Measurements from ENCODE around the gene NOS2. TPM values are rescaled to one million over a fixed set of nuclear protein-coding genes. Genes with fewer than 3 reads are reported as not detected.

The NOS2 gene
- total and polyA plus RNA-seq, 2 experiments from 2014 or later: 6.7 to 7.9 TPM

GRCh38 chr17:27780828-27781404 lies 19.4 kb downstream of the NOS2 start:
- no peaks in the 10 kb centered on the region for H4K20me1 ChIP-seq (ENCODE audit: insufficient read depth, poor library complexity, severe bottlenecking)
- no peak overlapping the region for H2AFZ ChIP-seq
- H3K4me1 ChIP-seq (ENCODE audit: insufficient read depth): no peaks in the 10 kb centered on the region
- TF ChIP-seq CTCF (IDR thresholded peaks at IDR 0.05; ENCODE audit: poor library complexity) (no peak), EZH2phosphoT487 (IDR thresholded peaks at IDR 0.05; ENCODE audit: low read depth, severe bottlenecking, unreplicated experiment) (no peak), EZH2 (IDR thresholded peaks at IDR 0.05; ENCODE audit: borderline replicate concordance) (no peak)
- H3K27ac ChIP-seq: no peak overlapping the region
- DNase-seq (ENCODE audit: low spot score): no peak
- no peaks in the 10 kb centered on the region for H3K36me3 ChIP-seq (replicated peaks; ENCODE audit: insufficient read depth, low read depth)
- no peaks in the 10 kb centered on the region for H3K9me3 ChIP-seq (ENCODE audit: low read depth)
- no peak overlapping the region for H3K4me2 ChIP-seq
- no peaks in the 10 kb centered on the region for H3K79me2 ChIP-seq
- H3K27me3 ChIP-seq: no peaks in the 10 kb centered on the region
- 96% methylated on average over 20 of the region's 20 CpGs for WGBS (ENCODE audit: low lambda C conversion rate, missing lambda C conversion rate)
- no peak overlapping the region for H3K4me3 ChIP-seq
- no peaks in the 10 kb centered on the region for H3K9me2 ChIP-seq (replicated peaks; ENCODE audit: insufficient read depth)

DNA sequence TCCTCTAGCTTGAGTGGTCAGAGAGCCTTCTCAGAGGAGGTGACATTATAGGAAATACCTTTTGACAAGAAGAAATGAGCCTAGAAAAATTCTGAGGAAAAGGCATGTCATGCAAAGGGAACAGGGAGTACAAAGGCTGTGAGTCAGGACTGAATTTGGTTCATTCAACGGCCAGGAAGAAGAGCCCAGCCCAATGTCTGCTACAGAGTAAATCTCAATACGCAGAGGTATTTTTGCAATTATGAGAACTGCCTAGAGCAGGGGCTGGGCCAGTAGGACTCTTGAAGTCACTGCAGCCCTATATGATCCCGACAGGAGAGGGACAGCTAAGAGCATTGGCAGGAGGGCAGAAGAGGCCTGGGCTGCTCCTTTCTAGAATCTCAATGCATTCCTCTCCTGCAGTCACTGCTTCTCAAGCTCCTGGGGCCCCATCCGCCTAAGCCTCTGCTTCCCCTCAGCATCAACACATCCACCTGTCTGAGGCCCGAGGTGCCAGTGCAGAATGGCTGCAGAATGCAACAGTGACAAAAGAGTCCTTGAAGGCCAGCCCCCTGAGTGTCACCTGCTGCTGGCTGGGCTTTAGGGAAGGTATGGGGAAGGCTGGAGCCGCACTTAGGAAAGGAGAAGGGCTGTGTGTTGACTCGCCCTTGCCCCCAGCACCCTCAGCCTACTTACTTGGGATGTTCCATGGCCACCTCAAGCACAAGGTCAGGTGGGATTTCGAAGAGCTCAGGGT lies 20.1 kb downstream of the NOS2 start:
- 91% methylated on average over 8 of the region's 8 CpGs for WGBS (ENCODE audit: low lambda C conversion rate, missing lambda C conversion rate)

DNA sequence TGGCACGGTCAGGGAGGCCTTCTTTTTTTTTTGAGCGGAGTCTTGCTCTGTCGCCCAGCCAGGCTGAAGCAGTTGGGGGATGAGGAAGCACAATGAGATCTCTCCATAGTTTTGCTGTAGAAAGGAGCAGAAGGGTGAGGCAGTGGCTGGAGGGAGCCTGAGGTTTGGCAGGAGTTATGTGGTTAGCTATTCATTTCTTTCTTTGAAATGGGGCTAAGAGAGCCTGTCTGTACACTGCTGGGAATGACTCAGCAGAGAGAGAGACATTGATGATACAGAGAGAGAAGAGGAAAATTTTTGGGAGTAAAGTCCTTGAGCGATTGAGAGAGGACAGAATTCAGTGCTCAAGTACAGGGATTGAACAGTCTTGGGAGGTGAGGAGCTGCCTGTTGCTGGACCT lies 22.1 kb downstream of the NOS2 start:
- no peaks in the 10 kb centered on the region for H3K9me3 ChIP-seq (ENCODE audit: low read depth)
- 90% methylated on average over 4 of the region's 4 CpGs for WGBS (ENCODE audit: low lambda C conversion rate, missing lambda C conversion rate)
- no peaks in the 10 kb centered on the region for H3K36me3 ChIP-seq (replicated peaks; ENCODE audit: insufficient read depth, low read depth)
- DNase-seq (ENCODE audit: low spot score): no peak
- H4K20me1 ChIP-seq (ENCODE audit: insufficient read depth, poor library complexity, severe bottlenecking): no peaks in the 10 kb centered on the region
- H2AFZ ChIP-seq: no peak overlapping the region
- H3K27me3 ChIP-seq: no peaks in the 10 kb centered on the region
- no peak overlapping the region for H3K4me2 ChIP-seq
- no peak for TF ChIP-seq CTCF (IDR thresholded peaks at IDR 0.05; ENCODE audit: poor library complexity)
- TF ChIP-seq EZH2 (IDR thresholded peaks at IDR 0.05; ENCODE audit: borderline replicate concordance): no peak
- TF ChIP-seq EZH2phosphoT487 (IDR thresholded peaks at IDR 0.05; ENCODE audit: low read depth, severe bottlenecking, unreplicated experiment): no peak
- H3K79me2 ChIP-seq: no peaks in the 10 kb centered on the region
- no peaks in the 10 kb centered on the region for H3K4me1 ChIP-seq (ENCODE audit: insufficient read depth)
- H3K4me3 ChIP-seq: no peak overlapping the region
- H3K9me2 ChIP-seq (replicated peaks; ENCODE audit: insufficient read depth): no peaks in the 10 kb centered on the region
- no peak overlapping the region for H3K27ac ChIP-seq

More for the DNA sequence above, 20.1 kb downstream of the NOS2 start:
- H3K79me2 ChIP-seq: no peaks in the 10 kb centered on the region
- no peaks in the 10 kb centered on the region for H3K36me3 ChIP-seq (replicated peaks; ENCODE audit: insufficient read depth, low read depth)
- H3K27ac ChIP-seq: no peak overlapping the region
- no peak overlapping the region for H3K4me3 ChIP-seq
- H3K9me2 ChIP-seq (replicated peaks; ENCODE audit: insufficient read depth): no peaks in the 10 kb centered on the region
- H3K9me3 ChIP-seq (ENCODE audit: low read depth): no peaks in the 10 kb centered on the region
- H3K4me2 ChIP-seq: no peak overlapping the region
- H3K27me3 ChIP-seq: no peaks in the 10 kb centered on the region
- no peak overlapping the region for H2AFZ ChIP-seq
- TF ChIP-seq EZH2phosphoT487 (IDR thresholded peaks at IDR 0.05; ENCODE audit: low read depth, severe bottlenecking, unreplicated experiment) (no peak), CTCF (IDR thresholded peaks at IDR 0.05; ENCODE audit: poor library complexity) (no peak), EZH2 (IDR thresholded peaks at IDR 0.05; ENCODE audit: borderline replicate concordance) (no peak)
- H4K20me1 ChIP-seq (ENCODE audit: insufficient read depth, poor library complexity, severe bottlenecking): no peaks in the 10 kb centered on the region
- no peaks in the 10 kb centered on the region for H3K4me1 ChIP-seq (ENCODE audit: insufficient read depth)
- DNase-seq (ENCODE audit: low spot score): no peak

All from hepatocyte (in vitro differentiated cells).